Measurements from ENCODE around the gene FOSL2. TPM values are rescaled to one million over a fixed set of nuclear protein-coding genes. Genes with fewer than 3 reads are reported as not detected.

FOSL2 gene
- total RNA-seq, 2 donors from 2014 or later: 27.5 to 33.9 TPM

DNA sequence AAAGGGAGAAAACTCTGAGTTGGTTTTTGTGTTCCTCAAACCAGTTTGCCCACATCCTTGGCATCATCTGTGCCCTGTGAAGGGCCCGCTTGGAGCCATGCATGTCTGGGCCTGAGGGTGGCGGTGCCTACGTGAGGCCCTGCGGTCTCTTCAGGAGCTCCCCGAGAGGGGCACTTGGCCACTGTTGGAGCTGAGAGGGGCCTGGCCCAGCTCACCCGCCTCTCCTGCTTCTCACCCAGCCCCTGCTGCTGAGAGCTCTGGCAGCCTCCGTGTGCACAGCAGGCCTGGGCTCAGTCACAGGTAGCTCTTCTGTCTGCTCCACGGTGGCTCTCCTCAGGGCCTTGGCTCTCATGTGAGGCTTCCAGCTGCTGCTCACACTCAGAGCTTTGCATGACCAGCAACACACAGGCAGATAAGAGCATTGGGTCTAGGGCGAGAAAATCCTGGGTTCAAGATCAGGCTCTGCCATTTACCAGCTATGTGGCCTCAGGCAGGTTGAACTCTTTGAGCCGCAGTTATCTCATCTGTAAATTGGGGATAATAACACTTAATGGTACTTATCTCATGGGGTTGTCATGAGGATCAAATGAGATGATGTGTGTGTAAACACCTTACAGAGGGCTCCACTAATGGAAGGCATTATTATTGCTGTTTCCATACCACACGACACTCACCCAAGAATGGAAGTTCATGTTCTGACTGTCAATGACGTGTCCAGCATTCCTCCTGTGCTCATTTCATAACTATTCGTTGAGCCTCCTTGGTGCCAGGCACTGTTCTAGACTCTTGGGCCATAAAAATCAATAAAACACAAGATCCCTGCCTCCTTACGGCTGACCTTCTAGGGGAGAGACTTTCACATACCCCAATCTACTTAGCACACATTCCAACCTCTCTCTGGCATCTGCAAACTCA, 61.6 kb downstream of the FOSL2 start:
- WGBS, 2 donors: 79 to 82% methylated on average over 6 to 13 of the region's 14 CpGs
- Histone ChIP-seq H3K27ac (no peak overlapping the region), H3K36me3 (replicated peaks in 1 of 2; ENCODE audit: insufficient read depth in 1 of 2, low read depth in 2 of 2) (no peaks in the 10 kb centered on the region), H3K4me3 (no peak overlapping the region), H3K4me1 (no peaks in the 10 kb centered on the region), H3K9me3 (no peaks in the 10 kb centered on the region), H3K27me3 (no peaks in the 10 kb centered on the region)
- TF ChIP-seq POLR2A (IDR thresholded peaks at IDR 0.05): no peak
- TF ChIP-seq CTCF (IDR thresholded peaks at IDR 0.05): no peak
- no peak for ATAC-seq
- DNase-seq: no peak
- intact Hi-C loops (cut with DNase I): loop anchor here (5.0 kb wide), 1 partner anchor 752 kb away; no protein-coding TSS in a partner anchor

- Histone ChIP-seq H3K27ac (no peak overlapping the region), H3K4me3 (no peak overlapping the region), H3K36me3 (replicated peaks in 1 of 2; ENCODE audit: insufficient read depth in 1 of 2, low read depth in 2 of 2) (no peaks in the 10 kb centered on the region), H3K9me3 (no peaks in the 10 kb centered on the region), H3K4me1 (no peaks in the 10 kb centered on the region), H3K27me3 (no peaks in the 10 kb centered on the region)
- TF ChIP-seq POLR2A (IDR thresholded peaks at IDR 0.05): no peak
- TF ChIP-seq CTCF (IDR thresholded peaks at IDR 0.05): no peak
- intact Hi-C loops (cut with DNase I): no loop called here
- WGBS, 2 donors: 82 to 92% methylated on average over 10 of the region's 10 CpGs
- ATAC-seq (no peak), DNase-seq (no peak)
Measured at GRCh38 chr2:28457237-28457636, 64.6 kb downstream of the FOSL2 start.

DNA sequence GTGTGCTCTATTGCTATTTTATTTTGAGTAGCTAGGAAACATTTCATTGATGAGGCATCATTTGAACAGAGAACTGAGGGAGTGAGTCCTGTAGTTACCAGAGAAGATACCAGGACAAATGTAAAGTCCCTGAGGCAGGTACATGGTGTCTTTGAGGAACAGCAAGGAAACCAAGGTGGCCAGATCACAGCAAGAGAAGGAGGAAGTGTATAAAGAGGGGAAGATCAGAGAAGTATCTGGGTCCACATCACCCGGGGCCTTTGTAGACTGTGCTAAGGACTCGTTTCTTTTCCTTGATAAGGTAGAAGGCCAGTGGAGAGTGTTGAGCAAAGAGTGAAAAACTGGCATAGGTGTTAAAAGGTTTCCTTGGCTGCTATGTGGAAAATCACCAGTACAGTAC, 68.4 kb downstream of the FOSL2 start:
- intact Hi-C loops (cut with DNase I): no loop called here
- ATAC-seq: no peak
- no peak for DNase-seq
- Histone ChIP-seq H3K27ac (no peak overlapping the region), H3K4me3 (no peak overlapping the region), H3K4me1 (no peaks in the 10 kb centered on the region), H3K27me3 (no peaks in the 10 kb centered on the region), H3K9me3 (no peaks in the 10 kb centered on the region), H3K36me3 (replicated peaks in 1 of 2; ENCODE audit: insufficient read depth in 1 of 2, low read depth in 2 of 2) (no peaks in the 10 kb centered on the region)
- no peak for TF ChIP-seq POLR2A (IDR thresholded peaks at IDR 0.05)
- no peak for TF ChIP-seq CTCF (IDR thresholded peaks at IDR 0.05)
- WGBS, 2 donors: 52 to 54% methylated on average over 2 of the region's 2 CpGs

DNA sequence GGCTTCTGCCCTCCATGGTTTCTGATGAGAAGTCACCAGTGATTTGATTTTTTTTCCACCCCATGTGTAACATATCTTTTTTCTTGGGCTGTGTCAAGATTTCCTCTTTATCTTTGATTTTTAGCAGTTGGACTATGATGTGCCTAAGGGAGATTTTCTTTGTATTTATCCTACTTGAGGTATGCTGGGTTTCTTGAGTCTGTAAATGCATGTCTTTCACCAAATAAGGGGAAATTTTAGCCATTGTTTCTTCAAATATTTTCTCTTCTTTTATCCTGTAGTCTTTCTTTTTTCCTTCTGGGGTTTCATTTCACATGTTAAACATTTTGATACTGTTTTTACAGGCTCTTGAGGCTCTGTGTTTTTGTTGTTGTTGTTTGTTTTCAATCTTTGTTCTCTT, 69.5 kb downstream of the FOSL2 start:
- Histone ChIP-seq H3K36me3 (replicated peaks in 1 of 2; ENCODE audit: insufficient read depth in 1 of 2, low read depth in 2 of 2) (no peaks in the 10 kb centered on the region), H3K9me3 (no peaks in the 10 kb centered on the region), H3K4me3 (no peak overlapping the region), H3K4me1 (no peaks in the 10 kb centered on the region), H3K27me3 (no peaks in the 10 kb centered on the region), H3K27ac (no peak overlapping the region)
- intact Hi-C loops (cut with DNase I): no loop called here
- DNase-seq (no peak), ATAC-seq (no peak)
- TF ChIP-seq POLR2A (IDR thresholded peaks at IDR 0.05) (no peak), CTCF (IDR thresholded peaks at IDR 0.05) (no peak)
